Trophoblast cell (in vitro differentiated cells and primary cell): ENCODE measurements around the gene AGBL4.
A peak's percentile ranks its signal among the peaks of the same experiment; 100 is the strongest.

Experiments used
- DNase-seq, 2 donors: peaks; one replicate each; pipeline ENCODE4 v3.0.0-alpha.2; 2016
- H2AFZ ChIP-seq: 2 replicates; pipeline ENCODE4 v1.6.1; 2013; ENCODE audit warnings: low read length, moderate library complexity, mild to moderate bottlenecking; ENCODE audit not compliant: insufficient read depth, poor library complexity
- H2AK5ac ChIP-seq: 2 replicates; pipeline ENCODE4 v1.6.1; 2013; ENCODE audit warnings: mild to moderate bottlenecking, low read length
- H2BK120ac ChIP-seq: 2 replicates; pipeline ENCODE4 v1.6.1; 2013; ENCODE audit warnings: low read length, mild to moderate bottlenecking, moderate library complexity; ENCODE audit not compliant: insufficient read depth, poor library complexity
- H2BK12ac ChIP-seq: 2 replicates; pipeline ENCODE4 v1.6.1; 2013; ENCODE audit warnings: mild to moderate bottlenecking, low read length, moderate library complexity
- H2BK5ac ChIP-seq: 2 replicates; pipeline ENCODE4 v1.6.1; 2013; ENCODE audit warnings: low read length, low read depth, moderate library complexity, mild to moderate bottlenecking; ENCODE audit not compliant: poor library complexity
- H3K14ac ChIP-seq: 2 replicates; pipeline ENCODE4 v1.6.1; 2013; ENCODE audit warnings: mild to moderate bottlenecking, low read length
- H3K18ac ChIP-seq: 2 replicates; pipeline ENCODE4 v1.6.1; 2013; ENCODE audit warnings: mild to moderate bottlenecking, low read length
- H3K23ac ChIP-seq: 2 replicates; pipeline ENCODE4 v1.6.1; 2013; ENCODE audit warnings: low read length
- H3K27ac ChIP-seq: 2 replicates; pipeline ENCODE4 v1.5.1; 2013; ENCODE audit warnings: low read depth, mild to moderate bottlenecking, inconsistent platforms, low read length, moderate library complexity
- H3K27me3 ChIP-seq: 2 replicates; pipeline ENCODE4 v1.6.1; 2013; ENCODE audit warnings: inconsistent platforms, mild to moderate bottlenecking, low read length, moderate library complexity; ENCODE audit not compliant: insufficient read depth
- H3K36me3 ChIP-seq, 2 experiments: 1 replicate in 1 of 2; 2 replicates in 1 of 2; pipeline ENCODE4 v1.6.1; 2013; ENCODE audit warnings: low read length in 2 of 2, mild to moderate bottlenecking in 2 of 2, moderate library complexity in 1 of 2; ENCODE audit not compliant: insufficient read depth in 2 of 2, control insufficient read depth in 1 of 2
- H3K4ac ChIP-seq: 2 replicates; pipeline ENCODE4 v1.6.1; 2013; ENCODE audit warnings: low read depth, mild to moderate bottlenecking, low read length, moderate library complexity
- H3K4me1 ChIP-seq, 2 experiments: 1 replicate in 1 of 2; 2 replicates in 1 of 2; pipeline ENCODE4 v1.6.1; 2013; ENCODE audit warnings: low read length in 2 of 2, mild to moderate bottlenecking in 2 of 2, moderate library complexity in 1 of 2; ENCODE audit not compliant: insufficient read depth in 2 of 2, control insufficient read depth in 1 of 2
- H3K4me2 ChIP-seq: 2 replicates; pipeline ENCODE4 v1.6.1; 2013; ENCODE audit warnings: inconsistent platforms, mild to moderate bottlenecking, low read length, moderate library complexity
- H3K4me3 ChIP-seq: 2 replicates; pipeline ENCODE4 v1.5.1; 2013; ENCODE audit warnings: mild to moderate bottlenecking, low read depth, low read length, inconsistent platforms
- H3K79me1 ChIP-seq: one replicate; pipeline ENCODE4 v1.6.1; 2013; ENCODE audit warnings: low read length
- H3K79me2 ChIP-seq: 2 replicates; pipeline ENCODE4 v1.6.1; 2013; ENCODE audit warnings: low read length, mild to moderate bottlenecking; ENCODE audit not compliant: control insufficient read depth, insufficient read depth, poor library complexity
- H3K9ac ChIP-seq: 2 replicates; pipeline ENCODE4 v1.6.1; 2013; ENCODE audit warnings: mild to moderate bottlenecking, low read length
- H3K9me3 ChIP-seq: 2 replicates; pipeline ENCODE4 v1.6.1; 2013; ENCODE audit warnings: low read depth, mild to moderate bottlenecking, control low read depth, inconsistent platforms, low read length; ENCODE audit not compliant: insufficient read depth
- H4K12ac ChIP-seq: 2 replicates; pipeline ENCODE4 v1.6.1; 2013; ENCODE audit warnings: low read depth, mild to moderate bottlenecking, low read length, moderate library complexity
- H4K8ac ChIP-seq: 2 replicates; pipeline ENCODE4 v1.6.1; 2013; ENCODE audit warnings: low read depth, mild to moderate bottlenecking, low read length, moderate library complexity
- H4K91ac ChIP-seq: one replicate; pipeline ENCODE4 v1.6.1; 2013; ENCODE audit warnings: low read depth, mild to moderate bottlenecking, low read length, moderate library complexity
- WGBS: extraction: QIAGEN DNeasy Blood & Tissue Kit; methylation state at CpG from one replicate; pipeline ENCODE4 v1.1.7; 2013; ENCODE audit warnings: missing lambda C conversion rate; ENCODE audit not compliant: insufficient read length, insufficient coverage; ENCODE audit errors: extremely low coverage; 5-methylcytosine and 5-hydroxymethylcytosine counted together

AGBL4 gene

GRCh38 chr1:48688102-48688760 is 1335.5 kb downstream of the AGBL4 start:
- H4K12ac ChIP-seq: no peak overlapping the region
- DNase-seq: peak in 1 of 2 donors; percentile 6
- no peaks in the 10 kb centered on the region for H3K36me3 ChIP-seq
- H3K23ac ChIP-seq: no peak overlapping the region
- H3K9me3 ChIP-seq: no peaks in the 10 kb centered on the region
- no peak overlapping the region for H3K9ac ChIP-seq
- no peak overlapping the region for H3K4ac ChIP-seq
- WGBS: no CpG with 5 or more reads among the region's 3 CpGs
- no peak overlapping the region for H2BK120ac ChIP-seq
- H3K14ac ChIP-seq: no peak overlapping the region
- H3K4me2 ChIP-seq: no peak overlapping the region
- H3K27ac ChIP-seq: no peak overlapping the region
- no peaks in the 10 kb centered on the region for H3K4me1 ChIP-seq
- no peak overlapping the region for H2BK12ac ChIP-seq
- no peak overlapping the region for H2BK5ac ChIP-seq
- H2AK5ac ChIP-seq: no peak overlapping the region
- H3K79me2 ChIP-seq: no peaks in the 10 kb centered on the region
- no peak overlapping the region for H3K18ac ChIP-seq
- H4K91ac ChIP-seq: no peak overlapping the region
- no peaks in the 10 kb centered on the region for H3K27me3 ChIP-seq
- H2AFZ ChIP-seq: no peak overlapping the region
- H3K4me3 ChIP-seq: no peak overlapping the region
- H3K79me1 ChIP-seq: no peaks in the 10 kb centered on the region
- H4K8ac ChIP-seq: no peak overlapping the region

GRCh38 chr1:48687282-48688045 is 1336.3 kb downstream of the AGBL4 start:
- H3K4me3 ChIP-seq: no peak overlapping the region
- H3K4me2 ChIP-seq: no peak overlapping the region
- H2BK120ac ChIP-seq: no peak overlapping the region
- no peak overlapping the region for H3K18ac ChIP-seq
- no peak overlapping the region for H3K23ac ChIP-seq
- H3K27ac ChIP-seq: no peak overlapping the region
- no peak overlapping the region for H2BK12ac ChIP-seq
- H3K4me1 ChIP-seq: no peaks in the 10 kb centered on the region
- no peak overlapping the region for H4K91ac ChIP-seq
- no peak overlapping the region for H3K14ac ChIP-seq
- H3K4ac ChIP-seq: no peak overlapping the region
- H3K27me3 ChIP-seq: no peaks in the 10 kb centered on the region
- no CpG with 5 or more reads among the region's 13 CpGs for WGBS
- H3K79me2 ChIP-seq: no peaks in the 10 kb centered on the region
- no peak overlapping the region for H3K9ac ChIP-seq
- H4K8ac ChIP-seq: no peak overlapping the region
- no peaks in the 10 kb centered on the region for H3K36me3 ChIP-seq
- H4K12ac ChIP-seq: no peak overlapping the region
- no peaks in the 10 kb centered on the region for H3K79me1 ChIP-seq
- H2AK5ac ChIP-seq: no peak overlapping the region
- no peaks in the 10 kb centered on the region for H3K9me3 ChIP-seq
- DNase-seq: no peak
- H2BK5ac ChIP-seq: no peak overlapping the region
- H2AFZ ChIP-seq: no peak overlapping the region

GRCh38 chr1:48686159-48686558 is 1337.6 kb downstream of the AGBL4 start:
- no peak overlapping the region for H3K4me2 ChIP-seq
- H4K12ac ChIP-seq: no peak overlapping the region
- H3K4ac ChIP-seq: no peak overlapping the region
- H3K79me2 ChIP-seq: no peaks in the 10 kb centered on the region
- no peaks in the 10 kb centered on the region for H3K79me1 ChIP-seq
- H2AFZ ChIP-seq: no peak overlapping the region
- no peak overlapping the region for H2BK12ac ChIP-seq
- no peak overlapping the region for H3K4me3 ChIP-seq
- no peak overlapping the region for H3K18ac ChIP-seq
- no peak overlapping the region for H2BK5ac ChIP-seq
- no peaks in the 10 kb centered on the region for H3K27me3 ChIP-seq
- no peaks in the 10 kb centered on the region for H3K9me3 ChIP-seq
- no peak overlapping the region for H3K9ac ChIP-seq
- DNase-seq: no peak
- no peak overlapping the region for H2BK120ac ChIP-seq
- H3K23ac ChIP-seq: no peak overlapping the region
- no peak overlapping the region for H3K27ac ChIP-seq
- no CpG with 5 or more reads among the region's 5 CpGs for WGBS
- H3K36me3 ChIP-seq: no peaks in the 10 kb centered on the region
- H2AK5ac ChIP-seq: no peak overlapping the region
- H3K4me1 ChIP-seq: no peaks in the 10 kb centered on the region
- no peak overlapping the region for H3K14ac ChIP-seq
- no peak overlapping the region for H4K91ac ChIP-seq
- H4K8ac ChIP-seq: no peak overlapping the region

GRCh38 chr1:48684381-48684780 is 1339.4 kb downstream of the AGBL4 start:
- no CpG with 5 or more reads among the region's 4 CpGs for WGBS
- no peaks in the 10 kb centered on the region for H3K79me1 ChIP-seq
- no peak overlapping the region for H3K4me2 ChIP-seq
- H2AK5ac ChIP-seq: no peak overlapping the region
- H2BK5ac ChIP-seq: no peak overlapping the region
- H3K18ac ChIP-seq: no peak overlapping the region
- no peaks in the 10 kb centered on the region for H3K27me3 ChIP-seq
- H3K27ac ChIP-seq: no peak overlapping the region
- no peak overlapping the region for H3K4me3 ChIP-seq
- no peak overlapping the region for H2AFZ ChIP-seq
- H3K79me2 ChIP-seq: no peaks in the 10 kb centered on the region
- no peak for DNase-seq
- no peak overlapping the region for H2BK12ac ChIP-seq
- H3K4ac ChIP-seq: no peak overlapping the region
- no peak overlapping the region for H3K23ac ChIP-seq
- H3K9ac ChIP-seq: no peak overlapping the region
- no peaks in the 10 kb centered on the region for H3K4me1 ChIP-seq
- no peaks in the 10 kb centered on the region for H3K36me3 ChIP-seq
- H4K12ac ChIP-seq: no peak overlapping the region
- H4K8ac ChIP-seq: no peak overlapping the region
- H2BK120ac ChIP-seq: no peak overlapping the region
- H3K9me3 ChIP-seq: no peaks in the 10 kb centered on the region
- no peak overlapping the region for H3K14ac ChIP-seq
- no peak overlapping the region for H4K91ac ChIP-seq
